ENCODE data around the gene DYTN.
A peak's percentile ranks its signal among the peaks of the same experiment; 100 is the strongest.

DYTN gene

DNA sequence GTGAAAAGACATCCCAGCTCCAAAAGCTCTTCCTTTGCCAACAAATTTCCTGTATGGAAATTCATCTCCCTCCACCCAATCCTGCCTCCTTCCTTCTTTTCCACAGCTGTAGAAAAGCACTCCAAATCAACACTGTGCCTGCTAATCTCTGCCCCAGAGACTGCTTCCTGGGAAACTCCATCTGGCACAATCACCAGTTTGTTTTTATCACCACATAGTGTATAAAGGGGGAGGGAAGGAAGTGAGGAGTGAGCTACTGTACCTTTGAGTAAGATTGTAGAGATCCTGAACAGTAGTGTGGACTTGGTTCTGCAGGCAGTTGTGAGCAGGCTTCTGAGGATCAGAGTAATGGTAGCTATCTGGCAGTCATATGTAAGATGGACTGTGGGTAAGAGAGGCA is 90.6 kb downstream of the DYTN start:
- no peak overlapping the region for H3K27ac ChIP-seq
- POLR2A ChIA-PET (ENCODE audit: low non-redundant PET): no interaction called here
- no peak for TF ChIP-seq CTCF (conservative IDR thresholded peaks at IDR 0.05; ENCODE audit: low read depth)
- no peak for DNase-seq (ENCODE audit: low spot score)
- CTCF ChIA-PET: no interaction called here

GRCh38 chr2:206626108-206626507 is 92.1 kb downstream of the DYTN start:
- H3K27ac ChIP-seq: no peak overlapping the region
- TF ChIP-seq CTCF (conservative IDR thresholded peaks at IDR 0.05; ENCODE audit: low read depth): no peak
- CTCF ChIA-PET: no interaction called here
- no peak for DNase-seq (ENCODE audit: low spot score)
- POLR2A ChIA-PET (ENCODE audit: low non-redundant PET): no interaction called here

- TF ChIP-seq CTCF (conservative IDR thresholded peaks at IDR 0.05; ENCODE audit: low read depth): no peak
- ChIA-PET POLR2A (ENCODE audit: low non-redundant PET) (no interaction called here), CTCF (interaction anchor here (0.6 to 0.7 kb wide), 2 partner anchors 40 to 162 kb away, joined by 3 read pairs; no protein-coding TSS in a partner anchor)
- H3K27ac ChIP-seq: no peak overlapping the region
- DNase-seq (ENCODE audit: low spot score): no peak
Observed at GRCh38 chr2:206619011-206619410, 99.2 kb downstream of the DYTN start.

DNA sequence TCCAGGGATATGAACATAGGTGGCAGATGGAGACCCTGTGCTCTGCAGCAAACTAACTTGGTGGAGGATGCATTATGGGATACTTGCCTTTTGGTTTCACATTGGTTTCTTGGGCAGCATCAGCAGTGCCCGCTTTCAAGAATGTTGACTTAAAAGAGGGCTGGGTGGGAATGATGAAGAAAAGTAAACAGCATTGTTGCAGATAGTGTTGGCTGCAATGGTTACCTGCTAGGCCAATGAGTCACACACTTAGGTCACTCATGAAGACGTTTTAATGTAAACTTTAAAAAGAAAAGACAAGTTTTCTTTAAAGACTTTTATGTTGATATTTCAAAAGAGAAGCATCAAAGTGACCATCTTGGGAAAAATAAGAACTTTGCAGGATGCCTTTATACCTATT is 102.0 kb downstream of the DYTN start:
- no peak for TF ChIP-seq CTCF (conservative IDR thresholded peaks at IDR 0.05; ENCODE audit: low read depth)
- POLR2A ChIA-PET (ENCODE audit: low non-redundant PET): no interaction called here
- no peak overlapping the region for H3K27ac ChIP-seq
- DNase-seq (ENCODE audit: low spot score): peak; percentile 26
- CTCF ChIA-PET: no interaction called here

DNA sequence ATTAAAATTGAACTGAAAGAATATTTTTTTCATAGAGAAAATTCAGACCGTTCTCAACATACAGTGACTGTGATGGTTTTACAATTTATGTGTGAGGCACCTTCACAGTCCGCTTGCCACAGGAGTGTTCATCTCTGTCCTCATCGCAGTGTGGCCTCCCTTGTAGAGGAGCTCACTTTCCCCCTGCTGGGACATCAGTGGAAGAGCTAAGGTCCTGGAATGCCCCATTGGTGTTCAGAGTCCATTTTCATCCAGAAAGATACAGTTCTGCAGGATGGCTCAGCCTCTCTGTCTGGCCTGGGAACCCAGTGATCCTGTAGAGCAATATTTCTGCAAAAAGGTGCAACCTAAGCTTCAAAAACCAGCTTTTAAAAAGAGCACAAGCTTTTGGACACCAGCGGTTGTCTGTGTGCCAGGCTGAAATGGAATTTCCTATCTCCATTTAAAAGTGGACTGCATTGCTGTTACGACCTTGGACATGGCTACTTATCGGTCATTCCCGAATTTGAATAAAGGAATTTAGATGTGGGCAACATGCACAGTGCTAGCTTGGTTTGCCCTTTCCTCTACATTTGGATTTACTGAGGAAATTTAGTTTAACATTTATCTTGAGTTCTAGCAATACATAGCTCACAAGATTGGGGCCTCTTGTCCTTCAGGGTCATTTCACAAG is 102.6 kb downstream of the DYTN start:
- no peak for DNase-seq (ENCODE audit: low spot score)
- ChIA-PET CTCF (no interaction called here), POLR2A (ENCODE audit: low non-redundant PET) (no interaction called here)
- no peak for TF ChIP-seq CTCF (conservative IDR thresholded peaks at IDR 0.05; ENCODE audit: low read depth)
- no peak overlapping the region for H3K27ac ChIP-seq

DNA sequence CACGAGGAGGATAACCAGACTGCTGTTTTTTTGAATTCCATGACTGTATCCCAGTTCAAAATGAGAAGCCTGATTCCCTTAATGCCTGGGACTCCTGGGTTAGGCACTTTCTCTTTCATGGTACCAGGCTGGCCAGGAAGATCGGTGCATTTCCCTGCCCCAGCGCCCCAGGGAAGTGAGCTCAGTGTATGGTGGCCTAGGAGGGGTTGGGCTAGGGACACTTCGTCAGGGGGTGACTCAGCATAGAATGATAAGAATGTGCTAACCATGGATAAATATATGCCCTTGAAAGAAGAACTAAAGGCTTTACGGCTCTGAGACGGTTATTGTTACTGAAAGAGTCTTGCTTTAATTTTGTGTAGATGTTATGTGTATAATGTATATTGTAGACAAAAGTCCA is 103.4 kb downstream of the DYTN start:
- POLR2A ChIA-PET (ENCODE audit: low non-redundant PET): no interaction called here
- peak; percentile 66 for DNase-seq (ENCODE audit: low spot score)
- no peak overlapping the region for H3K27ac ChIP-seq
- no peak for TF ChIP-seq CTCF (conservative IDR thresholded peaks at IDR 0.05; ENCODE audit: low read depth)
- CTCF ChIA-PET: interaction anchor here (0.5 kb wide), 1 partner anchor 1854 kb away, joined by 7 read pairs; no protein-coding TSS in a partner anchor

All from RWPE1 (cell line).